ENCODE measurements around the gene MLLT3. TPM values are rescaled to one million over a fixed set of nuclear protein-coding genes. Genes with fewer than 3 reads are reported as not detected.

MLLT3 gene
- total and polyA plus RNA-seq, 2 of the 8 experiments (the other 6 are each of a cell fraction or from before 2014, with no cell fraction given), result 5.9 to 9.6 TPM

- no peak overlapping the region for H3K56ac ChIP-seq (replicated peaks; ENCODE audit: insufficient read length, low read depth, low read length)
- peak overlapping the region; percentile 74 to 92 for H3K4me2 ChIP-seq (ENCODE audit: insufficient read depth in 1 of 2, low read depth in 2 of 2, low read length in 2 of 2)
- no peak overlapping the region for H2BK120ac ChIP-seq (replicated peaks; ENCODE audit: low read depth, low read length)
- H2BK12ac ChIP-seq (ENCODE audit: low read depth, low read length), result no peak overlapping the region; the same call in 1 of the 2 replicates
- no peak overlapping the region for H2BK20ac ChIP-seq (ENCODE audit: low read length)
- no peaks in the 10 kb centered on the region for H3K27me3 ChIP-seq (replicated peaks in 1 of 4; ENCODE audit: control insufficient read depth in 3 of 4, extremely low read depth in 1 of 4, insufficient read depth in 3 of 4, low read length in 3 of 4)
- H3K79me2 ChIP-seq (ENCODE audit: control insufficient read depth in 1 of 2, insufficient read depth in 2 of 2, low read length in 2 of 2), result peaks cover 6 to 53% of the 10 kb centered on the region in 2 experiments; a peak in 3 of 4 replicates
- H2BK15ac ChIP-seq (ENCODE audit: low read length), result peak overlapping the region; percentile 40; the same call in 1 of the 2 replicates
- H2AK5ac ChIP-seq (ENCODE audit: low read depth, low read length), result peak overlapping the region; percentile 79; the same call in 1 of the 2 replicates
- H3K23me2 ChIP-seq (ENCODE audit: low read depth, low read length), result peaks cover 5% of the 10 kb centered on the region
- H3K27ac ChIP-seq (ENCODE audit: low read depth, low read length), result no peak overlapping the region
- H3K23ac ChIP-seq (ENCODE audit: insufficient read length), result no peak overlapping the region
- no peak for FAIRE-seq
- no peak overlapping the region for H4K8ac ChIP-seq (ENCODE audit: extremely low read depth, insufficient read depth, low read length)
- H3K9ac ChIP-seq (replicated peaks in 1 of 4; ENCODE audit: extremely low read depth in 1 of 4, low read depth in 3 of 4, low read length in 3 of 4), result no peak overlapping the region; a peak in 1 of 7 replicates
- ChIA-PET CTCF (ENCODE audit: partially characterized antibody) (interaction anchor here (0.9 to 1.8 kb wide), 6 partner anchors 11 to 62 kb away, joined by 3 to 6 read pairs (median 4); no protein-coding TSS in a partner anchor), POLR2A (ENCODE audit: partially characterized antibody) (interaction anchor here (0.6 to 2.6 kb wide), 18 partner anchors 9 to 306 kb away, joined by 3 to 22 read pairs (median 4); partner anchors contain the start of gene FOCAD)
- H3K79me1 ChIP-seq (ENCODE audit: low read depth, low read length), result peaks cover 7% of the 10 kb centered on the region
- no peak overlapping the region for H3K14ac ChIP-seq (ENCODE audit: insufficient read length)
- no peak for TF ChIP-seq HDAC6 (IDR thresholded peaks at IDR 0.05; ENCODE audit: low read depth, low read length)
- no peak for TF ChIP-seq RAD21 (IDR thresholded peaks at IDR 0.05 in 1 of 2, conservative IDR thresholded peaks at IDR 0.05 in 1 of 2; ENCODE audit: low read depth in 2 of 2, low read length in 2 of 2)
- no peak for TF ChIP-seq EZH2 (IDR thresholded peaks at IDR 0.05; ENCODE audit: low read depth, low read length, severe bottlenecking)
- TF ChIP-seq ZNF274 (IDR thresholded peaks at IDR 0.05; ENCODE audit: borderline replicate concordance, extremely low read depth, low read length), result no peak
- H2AFZ ChIP-seq (ENCODE audit: low read length), result no peak overlapping the region
- 0 out of 2 replicates have a peak overlapping the region, but pooled peaks have one; percentile 9 for H3K18ac ChIP-seq (ENCODE audit: extremely low read depth, low read length)
- H3K9me3 ChIP-seq (ENCODE audit: insufficient read depth in 2 of 2, low read depth in 1 of 2, low read length in 1 of 2), result no peaks in the 10 kb centered on the region
- DNase-seq (ENCODE audit: low read depth in 1 of 2, low spot score in 2 of 2), result no peak
- no peaks in the 10 kb centered on the region; a peak in 2 of 8 replicates for H3K36me3 ChIP-seq (ENCODE audit: control insufficient read depth in 2 of 4, insufficient read depth in 4 of 4, low read length in 3 of 4)
- H3K4me1 ChIP-seq (replicated peaks in 1 of 4; ENCODE audit: control insufficient read depth in 3 of 4, insufficient read depth in 4 of 4, low read length in 3 of 4), result peaks cover 0 to 19% (median 2%) of the 10 kb centered on the region in 4 experiments; a peak in 3 of 7 replicates
- H3K4ac ChIP-seq (replicated peaks; ENCODE audit: insufficient read length, low read depth, low read length), result peak overlapping the region; percentile 30
- H4K20me1 ChIP-seq (replicated peaks in 1 of 2; ENCODE audit: control insufficient read depth in 1 of 2, insufficient read depth in 2 of 2, low read length in 2 of 2), result no peaks in the 10 kb centered on the region
- 83% methylated on average over 2 of the region's 2 CpGs; no CpG with 5 or more reads in 1 of the 2 experiments for WGBS, 2 experiments (ENCODE audit: extremely low coverage in 1 of 2, insufficient coverage in 1 of 2, insufficient read length in 1 of 2, insufficient replicate concordance in 2 of 2, low coverage in 1 of 2, low lambda C conversion rate in 2 of 2, missing lambda C conversion rate in 1 of 2)
- H2BK5ac ChIP-seq (ENCODE audit: low read depth, low read length), result peak overlapping the region; percentile 50; the same call in 1 of the 2 replicates
- H4K5ac ChIP-seq (ENCODE audit: insufficient read length, low read depth, low read length), result no peak overlapping the region
- H3K4me3 ChIP-seq (ENCODE audit: extremely low read depth in 1 of 4, insufficient read depth in 2 of 4, low read depth in 3 of 4, low read length in 4 of 4), result peak overlapping the region; percentile 69 to 79 (median 71); a peak in 7 of 8 replicates
- H4K91ac ChIP-seq (replicated peaks; ENCODE audit: insufficient read length, low read length), result no peak overlapping the region
Observed at GRCh38 chr9:20659474-20659967, 37.2 kb upstream of the MLLT3 start.

Measured in H1 (cell line).